Cardiac muscle cell (in vitro differentiated cells and primary cell): ENCODE results near the gene CADM1. TPM values are rescaled to one million over a fixed set of nuclear protein-coding genes. Genes with fewer than 3 reads are reported as not detected.

Experiments
- DNase-seq, 2 donors: peaks; one replicate each; pipeline versions ENCODE4 v3.0.0 to v3.0.0-alpha.2; 2010 to 2017; ENCODE audit warnings: low read depth in 1 of 2, low spot score in 1 of 2
- H3K27ac ChIP-seq: fragments of 200-600 bp; sonication (generic); 2 replicates; pipeline ENCODE4 v1.5.1; 2016
- H3K27me3 ChIP-seq: fragments of 200-600 bp; sonication (generic); 2 replicates; pipeline ENCODE4 v1.6.0; 2016; ENCODE audit warnings: control low read depth
- H3K36me3 ChIP-seq: fragments of 200-600 bp; sonication (generic); 2 replicates; pipeline ENCODE4 v1.5.1; 2016; ENCODE audit warnings: control low read depth
- H3K4me1 ChIP-seq: fragments of 200-600 bp; sonication (generic); 2 replicates; pipeline ENCODE4 v1.8.1; 2017; ENCODE audit warnings: low read depth, mild to moderate bottlenecking, mixed run types
- H3K4me3 ChIP-seq: fragments of 200-600 bp; sonication (generic); 2 replicates; pipeline ENCODE4 v1.5.1; 2016; ENCODE audit warnings: mild to moderate bottlenecking
- H3K9me3 ChIP-seq: fragments of 200-600 bp; sonication (generic); 2 replicates; pipeline ENCODE4 v1.5.1; 2017; ENCODE audit warnings: low read depth, mild to moderate bottlenecking, control low read depth
- polyA plus RNA-seq: library from polyadenylated mRNA; unstranded; fragments of >200 nt; fragmentation: Nextera tagmentation; extraction: Ambion mirVana; gene quantifications from 2 replicates; pipeline ENCODE4 v1.2.1, GENCODE V29; 2016
- total RNA-seq: library from RNA; depleted of rRNA; stranded (reverse); fragments of >200 nt; gene quantifications from 2 replicates; pipeline ENCODE4 v1.2.3, GENCODE V29; 2016
- TF ChIP-seq, protein P1 (sequence below): IDR thresholded peaks from 2 replicates; pipeline ENCODE4 v1.5.1; 2012; ENCODE audit warnings: low read depth, mild to moderate bottlenecking, low read length

The CADM1 gene
- total and polyA plus RNA-seq, 2 experiments from 2014 or later, result 113 to 149 TPM

DNA sequence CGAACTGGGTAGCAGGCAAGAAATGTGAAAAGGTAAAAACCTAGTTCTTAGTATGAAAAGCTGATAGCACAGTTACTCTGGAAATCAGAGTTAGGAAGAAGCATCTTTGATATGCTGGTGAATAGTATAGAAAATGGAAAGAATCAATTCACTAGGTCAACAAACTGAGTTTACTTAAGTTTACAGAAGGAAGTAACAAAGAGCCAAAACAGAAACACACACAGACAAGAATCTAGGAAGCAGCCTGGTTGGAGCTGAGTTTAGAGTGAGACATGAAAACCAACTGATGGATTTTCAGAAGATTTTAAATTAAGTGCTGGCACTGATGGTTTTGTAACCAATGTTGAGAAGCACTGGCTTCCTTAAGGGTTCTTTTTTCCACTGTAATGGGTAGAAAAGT is 296.3 kb downstream of the CADM1 start:
- no peak for DNase-seq
- TF ChIP-seq, protein P1, sequence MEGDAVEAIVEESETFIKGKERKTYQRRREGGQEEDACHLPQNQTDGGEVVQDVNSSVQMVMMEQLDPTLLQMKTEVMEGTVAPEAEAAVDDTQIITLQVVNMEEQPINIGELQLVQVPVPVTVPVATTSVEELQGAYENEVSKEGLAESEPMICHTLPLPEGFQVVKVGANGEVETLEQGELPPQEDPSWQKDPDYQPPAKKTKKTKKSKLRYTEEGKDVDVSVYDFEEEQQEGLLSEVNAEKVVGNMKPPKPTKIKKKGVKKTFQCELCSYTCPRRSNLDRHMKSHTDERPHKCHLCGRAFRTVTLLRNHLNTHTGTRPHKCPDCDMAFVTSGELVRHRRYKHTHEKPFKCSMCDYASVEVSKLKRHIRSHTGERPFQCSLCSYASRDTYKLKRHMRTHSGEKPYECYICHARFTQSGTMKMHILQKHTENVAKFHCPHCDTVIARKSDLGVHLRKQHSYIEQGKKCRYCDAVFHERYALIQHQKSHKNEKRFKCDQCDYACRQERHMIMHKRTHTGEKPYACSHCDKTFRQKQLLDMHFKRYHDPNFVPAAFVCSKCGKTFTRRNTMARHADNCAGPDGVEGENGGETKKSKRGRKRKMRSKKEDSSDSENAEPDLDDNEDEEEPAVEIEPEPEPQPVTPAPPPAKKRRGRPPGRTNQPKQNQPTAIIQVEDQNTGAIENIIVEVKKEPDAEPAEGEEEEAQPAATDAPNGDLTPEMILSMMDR, result no peak
- H3K36me3 ChIP-seq, result no peaks in the 10 kb centered on the region
- no peaks in the 10 kb centered on the region for H3K27me3 ChIP-seq
- no peaks in the 10 kb centered on the region for H3K9me3 ChIP-seq
- peak overlapping the region; percentile 50 for H3K27ac ChIP-seq
- peaks cover 51% of the 10 kb centered on the region for H3K4me1 ChIP-seq
- H3K4me3 ChIP-seq, result no peak overlapping the region

DNA sequence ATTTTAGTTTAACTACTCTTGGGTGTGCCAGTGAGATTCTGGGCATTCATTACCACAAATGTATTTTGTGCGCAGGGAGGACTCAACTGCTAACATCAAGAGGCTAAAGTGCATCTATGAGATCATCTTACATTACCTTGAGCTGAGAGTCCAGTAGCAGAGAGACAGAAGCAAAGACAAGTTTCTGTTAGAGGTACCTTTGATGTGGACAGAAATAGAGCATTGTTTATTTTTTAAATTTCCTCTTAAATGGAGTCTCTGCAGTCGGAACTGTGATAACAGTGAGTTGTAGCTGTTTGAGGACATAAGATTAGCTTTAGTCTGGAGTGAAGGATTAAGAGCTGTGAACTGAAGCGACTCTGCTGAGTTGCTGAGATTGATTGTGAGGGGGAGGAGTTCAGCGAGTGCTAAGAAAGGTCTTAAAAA is 297.0 kb downstream of the CADM1 start:
- no peaks in the 10 kb centered on the region for H3K27me3 ChIP-seq
- H3K27ac ChIP-seq, result peak overlapping the region; percentile 50
- no peaks in the 10 kb centered on the region for H3K36me3 ChIP-seq
- peaks cover 51% of the 10 kb centered on the region for H3K4me1 ChIP-seq
- H3K4me3 ChIP-seq, result no peak overlapping the region
- peak in 1 of 2 donors; percentile 49 for DNase-seq
- no peaks in the 10 kb centered on the region for H3K9me3 ChIP-seq
- TF ChIP-seq, protein P1, result no peak

DNA sequence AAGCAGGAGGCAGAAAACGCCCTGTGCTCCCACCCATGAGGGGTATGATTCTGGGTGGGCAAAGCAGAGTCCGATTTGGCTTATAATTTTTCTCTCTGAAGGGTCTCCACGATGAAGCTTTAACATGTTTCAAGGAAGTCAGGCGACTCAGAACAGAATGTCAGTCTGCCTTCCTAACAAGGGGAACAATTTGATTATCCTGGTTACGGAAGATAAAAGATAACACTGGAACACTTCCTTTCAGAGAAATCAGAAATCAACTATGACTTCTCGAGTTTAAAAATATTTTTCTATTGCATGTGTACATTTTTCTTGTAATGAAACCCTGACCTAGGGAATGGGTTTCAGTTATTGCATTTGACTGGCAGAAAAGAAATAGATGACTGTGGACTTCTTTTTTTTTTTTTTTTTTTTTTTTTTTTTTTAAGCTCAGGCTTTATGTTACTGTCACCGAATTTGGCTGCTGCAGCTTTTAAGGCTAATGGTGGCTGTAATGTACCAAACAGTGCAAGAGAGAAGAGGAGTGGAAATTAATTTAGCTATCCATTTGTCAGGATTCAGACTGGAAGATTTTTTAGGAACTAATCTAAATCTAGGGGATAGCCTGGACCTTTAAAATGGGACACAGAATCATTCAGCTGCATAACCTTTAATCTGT is 297.7 kb downstream of the CADM1 start:
- peaks cover 51% of the 10 kb centered on the region for H3K4me1 ChIP-seq
- TF ChIP-seq, protein P1, result no peak
- no peak overlapping the region for H3K4me3 ChIP-seq
- no peaks in the 10 kb centered on the region for H3K36me3 ChIP-seq
- DNase-seq, result no peak
- no peaks in the 10 kb centered on the region for H3K27me3 ChIP-seq
- peak overlapping the region; percentile 50 for H3K27ac ChIP-seq
- no peaks in the 10 kb centered on the region for H3K9me3 ChIP-seq

DNA sequence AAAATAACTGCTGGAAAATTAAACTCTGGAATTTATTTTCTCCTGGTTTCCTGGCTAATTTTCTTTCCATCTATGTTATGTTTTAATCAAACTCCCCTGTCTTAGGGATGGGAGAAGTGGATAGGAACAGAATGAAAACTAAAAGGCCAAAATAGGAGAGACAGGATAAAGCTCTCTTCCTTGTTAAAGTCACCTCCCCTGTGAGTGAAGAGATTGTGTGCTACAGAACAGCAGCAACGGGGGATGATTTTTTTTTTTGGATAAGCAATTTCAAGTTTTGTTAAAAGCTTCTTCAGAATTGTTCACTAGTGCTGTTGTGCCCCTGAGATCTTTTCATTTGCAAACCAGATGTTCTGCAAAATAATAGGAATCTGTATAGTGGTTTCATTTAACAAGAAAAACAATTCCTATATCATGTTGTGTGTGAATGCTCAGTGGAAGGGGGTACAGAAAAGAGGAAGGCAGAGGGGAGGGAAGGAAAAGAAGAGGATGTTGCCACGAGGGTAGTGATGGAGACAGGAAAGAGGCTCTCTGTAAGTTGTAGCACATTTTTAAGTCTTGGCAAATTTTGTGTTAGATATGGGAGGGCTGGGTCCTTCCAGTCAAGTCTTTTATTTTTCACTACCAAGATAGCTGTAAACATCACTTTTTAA is 301.2 kb downstream of the CADM1 start:
- Histone ChIP-seq H3K27ac (no peak overlapping the region), H3K36me3 (no peaks in the 10 kb centered on the region), H3K9me3 (no peaks in the 10 kb centered on the region), H3K27me3 (no peaks in the 10 kb centered on the region), H3K4me1 (peaks cover 48% of the 10 kb centered on the region), H3K4me3 (no peak overlapping the region)
- TF ChIP-seq, protein P1, result no peak
- no peak for DNase-seq

DNA sequence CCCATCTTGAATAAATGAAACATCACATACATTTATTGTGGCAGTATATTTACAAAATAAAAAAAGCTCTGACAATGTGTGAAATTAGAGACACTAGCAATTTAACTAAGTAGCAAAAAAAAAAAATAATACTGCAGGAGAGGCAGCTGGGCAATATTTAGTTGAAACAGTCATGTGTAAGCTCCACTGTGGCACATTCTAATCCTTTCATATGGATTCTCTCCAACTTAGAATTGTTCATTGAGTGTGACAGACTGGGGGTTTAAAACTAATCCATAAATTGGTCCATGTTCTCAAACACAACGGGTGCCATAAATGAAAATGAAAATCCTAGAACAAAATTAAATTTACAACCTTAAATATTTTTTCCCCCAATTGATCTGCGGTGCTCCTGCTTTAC is 302.1 kb downstream of the CADM1 start:
- DNase-seq, result no peak
- no peaks in the 10 kb centered on the region for H3K9me3 ChIP-seq
- TF ChIP-seq, protein P1, result no peak

More for the DNA sequence above, 302.1 kb downstream of the CADM1 start:
- H3K4me1 ChIP-seq, result peaks cover 40% of the 10 kb centered on the region
- no peaks in the 10 kb centered on the region for H3K27me3 ChIP-seq
- H3K36me3 ChIP-seq, result no peaks in the 10 kb centered on the region
- no peak overlapping the region for H3K4me3 ChIP-seq
- no peak overlapping the region for H3K27ac ChIP-seq
